Measurements from ENCODE around the gene PCYT1B.

PCYT1B gene

DNA sequence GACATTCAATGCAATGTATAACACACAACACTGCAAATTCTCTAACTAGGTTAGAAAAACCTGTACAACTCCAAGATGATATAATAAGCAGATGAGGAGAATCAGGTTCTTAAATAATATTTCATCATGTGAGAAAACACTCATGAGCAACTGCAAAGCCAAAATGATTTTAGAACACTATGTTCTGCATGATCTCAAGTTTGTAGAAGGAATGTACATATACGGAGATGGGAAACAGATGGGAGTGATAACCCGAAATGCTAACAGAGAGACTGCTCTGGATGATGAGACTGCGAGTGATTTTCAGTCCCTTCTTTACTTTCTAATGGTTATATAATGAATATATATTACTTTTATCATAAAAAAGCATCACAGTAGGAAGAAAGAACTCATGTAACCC, 80.9 kb downstream of the PCYT1B start:
- no peaks in the 10 kb centered on the region for H3K9me3 ChIP-seq (ENCODE audit: insufficient read depth, low read length, severe bottlenecking)
- H3K4me1 ChIP-seq (ENCODE audit: insufficient read depth, low read length): no peaks in the 10 kb centered on the region
- H4K20me1 ChIP-seq (ENCODE audit: insufficient read depth, low read length): no peaks in the 10 kb centered on the region
- no peak overlapping the region for H3K4me3 ChIP-seq (ENCODE audit: low read depth in 1 of 2, low read length in 2 of 2)
- H2AFZ ChIP-seq (ENCODE audit: low read depth, low read length): no peak overlapping the region
- H3K27ac ChIP-seq (ENCODE audit: low read length): no peak overlapping the region
- no peak for DNase-seq
- ATAC-seq (ENCODE audit: insufficient read depth, low read depth): no peak
- no peaks in the 10 kb centered on the region for H3K79me2 ChIP-seq (ENCODE audit: insufficient read depth, low read length)
- no peak overlapping the region for H3K4me2 ChIP-seq (ENCODE audit: insufficient read depth, low read length)
- H3K27me3 ChIP-seq (ENCODE audit: insufficient read depth, low read length, poor library complexity): no peaks in the 10 kb centered on the region
- TF ChIP-seq, protein P1, sequence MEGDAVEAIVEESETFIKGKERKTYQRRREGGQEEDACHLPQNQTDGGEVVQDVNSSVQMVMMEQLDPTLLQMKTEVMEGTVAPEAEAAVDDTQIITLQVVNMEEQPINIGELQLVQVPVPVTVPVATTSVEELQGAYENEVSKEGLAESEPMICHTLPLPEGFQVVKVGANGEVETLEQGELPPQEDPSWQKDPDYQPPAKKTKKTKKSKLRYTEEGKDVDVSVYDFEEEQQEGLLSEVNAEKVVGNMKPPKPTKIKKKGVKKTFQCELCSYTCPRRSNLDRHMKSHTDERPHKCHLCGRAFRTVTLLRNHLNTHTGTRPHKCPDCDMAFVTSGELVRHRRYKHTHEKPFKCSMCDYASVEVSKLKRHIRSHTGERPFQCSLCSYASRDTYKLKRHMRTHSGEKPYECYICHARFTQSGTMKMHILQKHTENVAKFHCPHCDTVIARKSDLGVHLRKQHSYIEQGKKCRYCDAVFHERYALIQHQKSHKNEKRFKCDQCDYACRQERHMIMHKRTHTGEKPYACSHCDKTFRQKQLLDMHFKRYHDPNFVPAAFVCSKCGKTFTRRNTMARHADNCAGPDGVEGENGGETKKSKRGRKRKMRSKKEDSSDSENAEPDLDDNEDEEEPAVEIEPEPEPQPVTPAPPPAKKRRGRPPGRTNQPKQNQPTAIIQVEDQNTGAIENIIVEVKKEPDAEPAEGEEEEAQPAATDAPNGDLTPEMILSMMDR (IDR thresholded peaks at IDR 0.05; ENCODE audit: borderline replicate concordance, extremely low read depth, low read length, poor library complexity, severe bottlenecking): no peak
- TF ChIP-seq EZH2 (IDR thresholded peaks at IDR 0.05; ENCODE audit: borderline replicate concordance, low read depth, low read length, severe bottlenecking): no peak
- H3K36me3 ChIP-seq (ENCODE audit: insufficient read depth, low read length): no peaks in the 10 kb centered on the region
- H3K9ac ChIP-seq (ENCODE audit: low read depth, low read length): no peak overlapping the region

DNA sequence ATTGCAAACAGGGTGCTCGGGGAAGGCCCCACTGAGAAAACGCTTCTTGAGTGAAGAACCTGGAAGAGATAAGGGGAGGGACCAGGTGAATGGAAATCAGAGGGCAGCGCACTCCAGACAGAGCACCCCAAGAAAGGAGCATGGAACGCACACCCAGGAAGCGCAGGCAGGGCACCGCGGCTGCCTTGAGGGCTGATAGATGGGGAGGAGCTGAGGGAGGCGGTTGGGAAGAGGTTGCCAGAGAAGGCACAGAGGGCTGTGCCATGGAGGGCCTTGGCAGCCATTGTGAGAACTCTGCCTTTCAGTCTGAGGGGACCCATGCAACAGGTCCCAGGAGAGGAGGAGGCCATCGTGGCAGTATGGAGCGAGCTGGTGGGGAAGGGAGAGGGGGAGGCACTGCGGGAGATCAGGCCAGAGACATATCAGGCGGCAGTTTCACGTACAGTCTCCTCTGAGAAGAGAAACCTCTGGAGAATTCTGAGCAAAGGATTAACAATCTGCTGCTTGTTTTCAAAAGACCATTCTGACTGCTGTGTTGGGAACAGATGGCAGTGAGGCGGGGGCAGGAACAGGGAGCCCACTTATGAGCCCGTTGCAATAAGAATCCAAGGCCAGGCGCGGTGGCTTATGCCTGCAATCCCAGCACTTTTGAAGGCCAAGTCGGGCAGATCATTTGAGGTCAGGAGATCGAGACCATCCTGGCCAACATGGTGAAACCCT, 83.7 kb downstream of the PCYT1B start:
- H3K79me2 ChIP-seq (ENCODE audit: insufficient read depth, low read length): no peaks in the 10 kb centered on the region
- H3K9me3 ChIP-seq (ENCODE audit: insufficient read depth, low read length, severe bottlenecking): no peaks in the 10 kb centered on the region
- no peak overlapping the region for H3K4me3 ChIP-seq (ENCODE audit: low read depth in 1 of 2, low read length in 2 of 2)
- H3K36me3 ChIP-seq (ENCODE audit: insufficient read depth, low read length): no peaks in the 10 kb centered on the region
- no peaks in the 10 kb centered on the region for H4K20me1 ChIP-seq (ENCODE audit: insufficient read depth, low read length)
- ATAC-seq (ENCODE audit: insufficient read depth, low read depth) (no peak), DNase-seq (no peak)
- H3K27me3 ChIP-seq (ENCODE audit: insufficient read depth, low read length, poor library complexity): no peaks in the 10 kb centered on the region
- H3K4me1 ChIP-seq (ENCODE audit: insufficient read depth, low read length): no peaks in the 10 kb centered on the region
- no peak for TF ChIP-seq EZH2 (IDR thresholded peaks at IDR 0.05; ENCODE audit: borderline replicate concordance, low read depth, low read length, severe bottlenecking)
- TF ChIP-seq, protein P1 (IDR thresholded peaks at IDR 0.05; ENCODE audit: borderline replicate concordance, extremely low read depth, low read length, poor library complexity, severe bottlenecking): no peak
- H3K27ac ChIP-seq (ENCODE audit: low read length): no peak overlapping the region
- H3K4me2 ChIP-seq (ENCODE audit: insufficient read depth, low read length): no peak overlapping the region
- no peak overlapping the region for H3K9ac ChIP-seq (ENCODE audit: low read depth, low read length)
- no peak overlapping the region for H2AFZ ChIP-seq (ENCODE audit: low read depth, low read length)

DNA sequence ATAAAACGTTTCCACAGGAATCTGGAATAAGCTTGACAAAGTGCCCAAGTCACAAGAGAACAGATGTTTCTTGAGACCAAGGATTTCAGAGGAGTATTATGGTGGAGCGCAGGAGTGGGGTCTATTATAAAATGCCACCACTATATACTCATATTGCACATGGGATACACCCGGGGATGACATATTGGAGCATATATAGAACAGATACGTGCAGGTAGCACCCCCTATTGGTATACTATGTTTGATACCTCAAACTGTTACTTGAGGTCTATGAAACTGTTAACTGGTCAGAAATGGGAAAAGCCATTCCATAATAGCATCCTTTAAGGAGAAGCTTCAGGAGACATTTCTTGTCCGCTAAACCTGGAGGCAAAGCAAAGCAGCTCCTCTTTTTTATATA, 86.0 kb downstream of the PCYT1B start:
- Histone ChIP-seq H4K20me1 (ENCODE audit: insufficient read depth, low read length) (no peaks in the 10 kb centered on the region), H3K27me3 (ENCODE audit: insufficient read depth, low read length, poor library complexity) (no peaks in the 10 kb centered on the region), H3K4me3 (ENCODE audit: low read depth in 1 of 2, low read length in 2 of 2) (no peak overlapping the region), H3K4me1 (ENCODE audit: insufficient read depth, low read length) (no peaks in the 10 kb centered on the region), H3K27ac (ENCODE audit: low read length) (no peak overlapping the region), H3K9ac (ENCODE audit: low read depth, low read length) (no peak overlapping the region), H3K4me2 (ENCODE audit: insufficient read depth, low read length) (no peak overlapping the region), H3K9me3 (ENCODE audit: insufficient read depth, low read length, severe bottlenecking) (no peaks in the 10 kb centered on the region), H3K36me3 (ENCODE audit: insufficient read depth, low read length) (no peaks in the 10 kb centered on the region), H3K79me2 (ENCODE audit: insufficient read depth, low read length) (no peaks in the 10 kb centered on the region), H2AFZ (ENCODE audit: low read depth, low read length) (no peak overlapping the region)
- DNase-seq: no peak
- TF ChIP-seq EZH2 (IDR thresholded peaks at IDR 0.05; ENCODE audit: borderline replicate concordance, low read depth, low read length, severe bottlenecking): no peak
- TF ChIP-seq, protein P1 (IDR thresholded peaks at IDR 0.05; ENCODE audit: borderline replicate concordance, extremely low read depth, low read length, poor library complexity, severe bottlenecking): no peak
- ATAC-seq (ENCODE audit: insufficient read depth, low read depth): no peak

Measured in DND-41 (cell line).